Hepatocyte (in vitro differentiated cells): ENCODE measurements around the gene SLC15A4. TPM values are rescaled to one million over a fixed set of nuclear protein-coding genes. Genes with fewer than 3 reads are reported as not detected.

Experiments used
- DNase-seq: peaks from one replicate; pipeline ENCODE4 v3.0.0-alpha.2; 2016; ENCODE audit warnings: low spot score
- H2AFZ ChIP-seq: fragments of 200-600 bp; sonication (generic); 2 replicates; pipeline ENCODE4 v1.6.0; 2016; ENCODE audit warnings: antibody characterized with exemption, mild to moderate bottlenecking
- H3K27ac ChIP-seq: fragments of 200-600 bp; sonication (generic); 2 replicates; pipeline ENCODE4 v1.5.1; 2016; ENCODE audit warnings: mild to moderate bottlenecking
- H3K27me3 ChIP-seq: fragments of 200-600 bp; sonication (generic); 2 replicates; pipeline ENCODE4 v1.6.1; 2016
- H3K36me3 ChIP-seq: fragments of 200-600 bp; sonication (generic); replicated peaks from 2 replicates; pipeline ENCODE4 v1.5.1; 2016; ENCODE audit warnings: low read depth; ENCODE audit not compliant: insufficient read depth
- H3K4me1 ChIP-seq: fragments of 200-600 bp; sonication (generic); 2 replicates; pipeline ENCODE4 v1.5.1; 2016; ENCODE audit warnings: mild to moderate bottlenecking, moderate library complexity; ENCODE audit not compliant: insufficient read depth
- H3K4me2 ChIP-seq: fragments of 200-600 bp; sonication (generic); 2 replicates; pipeline ENCODE4 v1.6.0; 2016
- H3K4me3 ChIP-seq: fragments of 200-600 bp; sonication (generic); 2 replicates; pipeline ENCODE4 v1.5.1; 2016; ENCODE audit warnings: mild to moderate bottlenecking
- H3K79me2 ChIP-seq: fragments of 200-600 bp; sonication (generic); 2 replicates; pipeline ENCODE4 v1.6.0; 2017; ENCODE audit warnings: mild to moderate bottlenecking
- H3K9me2 ChIP-seq: fragments of 200-600 bp; sonication (generic); replicated peaks from 2 replicates; pipeline ENCODE4 v1.6.0; 2017; ENCODE audit warnings: mild to moderate bottlenecking; ENCODE audit not compliant: insufficient read depth
- H3K9me3 ChIP-seq: fragments of 200-600 bp; sonication (generic); 2 replicates; pipeline ENCODE4 v1.5.1; 2016; ENCODE audit warnings: low read depth, mild to moderate bottlenecking
- H4K20me1 ChIP-seq: fragments of 200-600 bp; sonication (generic); 2 replicates; pipeline ENCODE4 v1.6.0; 2016; ENCODE audit warnings: mild to moderate bottlenecking; ENCODE audit not compliant: insufficient read depth, poor library complexity, severe bottlenecking
- CTCF ChIP-seq: fragments of 200-600 bp; sonication (generic); IDR thresholded peaks from 2 replicates; pipeline ENCODE4 v1.5.1; 2016; ENCODE audit warnings: antibody characterized with exemption, mild to moderate bottlenecking; ENCODE audit not compliant: poor library complexity
- EZH2 ChIP-seq: fragments of 200-600 bp; sonication (generic); IDR thresholded peaks from 2 replicates; pipeline ENCODE4 v1.6.1; 2016; ENCODE audit warnings: antibody characterized with exemption, mild to moderate bottlenecking, borderline replicate concordance
- EZH2phosphoT487 ChIP-seq: fragments of 200-600 bp; sonication (generic); IDR thresholded peaks from one replicate; pipeline ENCODE4 v1.6.1; 2018; ENCODE audit warnings: antibody characterized with exemption, mild to moderate bottlenecking, low read depth, moderate library complexity; ENCODE audit not compliant: unreplicated experiment, severe bottlenecking
- WGBS: methylation state at CpG from one replicate; pipeline ENCODE4 v1.1.6; 2016; ENCODE audit warnings: low lambda C conversion rate; ENCODE audit errors: missing lambda C conversion rate; 5-methylcytosine and 5-hydroxymethylcytosine counted together
- polyA plus RNA-seq: library from polyadenylated mRNA; unstranded; fragments of >200 nt; fragmentation: Nextera tagmentation; extraction: Ambion mirVana; gene quantifications from 2 replicates; pipeline ENCODE4 v1.2.1, GENCODE V29; 2016
- total RNA-seq: library from RNA; depleted of rRNA; stranded (reverse); fragments of >200 nt; gene quantifications from 2 replicates; pipeline ENCODE4 v1.2.3, GENCODE V29; 2014

SLC15A4 gene
- total and polyA plus RNA-seq, 2 experiments from 2014 or later, result 33.6 to 48.5 TPM

GRCh38 chr12:128793701-128794100 is 30.1 kb downstream of the SLC15A4 start:
- H3K36me3 ChIP-seq, result no peaks in the 10 kb centered on the region
- whole genome bisulfite sequencing, result 98% methylated on average over 6 of the region's 6 CpGs
- no peak for DNase-seq
- no peaks in the 10 kb centered on the region for H4K20me1 ChIP-seq
- no peaks in the 10 kb centered on the region for H3K27me3 ChIP-seq
- no peak overlapping the region for H2AFZ ChIP-seq
- H3K9me3 ChIP-seq, result no peaks in the 10 kb centered on the region
- no peak overlapping the region for H3K4me3 ChIP-seq
- no peak for TF ChIP-seq EZH2
- no peak for TF ChIP-seq EZH2phosphoT487
- no peak for TF ChIP-seq CTCF
- no peak overlapping the region for H3K27ac ChIP-seq
- no peaks in the 10 kb centered on the region for H3K9me2 ChIP-seq
- H3K4me1 ChIP-seq, result no peaks in the 10 kb centered on the region
- H3K79me2 ChIP-seq, result no peaks in the 10 kb centered on the region
- no peak overlapping the region for H3K4me2 ChIP-seq

- no peak for DNase-seq
- TF ChIP-seq EZH2, result no peak
- TF ChIP-seq CTCF, result no peak
- TF ChIP-seq EZH2phosphoT487, result no peak
- 96% methylated on average over 17 of the region's 17 CpGs for WGBS
- H4K20me1 ChIP-seq, result no peaks in the 10 kb centered on the region
- no peak overlapping the region for H3K4me3 ChIP-seq
- H3K4me1 ChIP-seq, result no peaks in the 10 kb centered on the region
- no peak overlapping the region for H3K27ac ChIP-seq
- H3K27me3 ChIP-seq, result no peaks in the 10 kb centered on the region
- H3K79me2 ChIP-seq, result no peaks in the 10 kb centered on the region
- H3K9me3 ChIP-seq, result no peaks in the 10 kb centered on the region
- no peaks in the 10 kb centered on the region for H3K36me3 ChIP-seq
- H2AFZ ChIP-seq, result no peak overlapping the region
- no peak overlapping the region for H3K4me2 ChIP-seq
- no peaks in the 10 kb centered on the region for H3K9me2 ChIP-seq
Measured at GRCh38 chr12:128792881-128793280, 30.9 kb downstream of the SLC15A4 start.

DNA sequence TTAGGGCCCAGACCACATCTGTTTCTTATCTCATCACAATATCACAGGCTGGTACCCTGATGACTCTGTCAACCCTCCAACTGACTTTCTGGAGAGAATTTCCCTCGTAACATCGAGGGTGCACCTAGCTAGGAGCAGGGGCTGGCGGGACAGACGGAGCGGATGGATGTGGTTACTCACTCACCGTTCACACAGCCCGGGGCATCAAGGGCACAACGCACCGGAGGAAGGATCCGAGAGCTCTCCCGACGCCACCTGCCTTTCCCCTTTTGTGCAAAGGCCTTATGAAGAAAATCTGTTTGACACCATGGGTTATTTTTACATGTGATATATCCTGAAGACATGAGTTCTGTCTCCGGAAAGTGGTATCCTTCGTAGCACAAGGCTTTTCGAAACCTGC is 31.4 kb downstream of the SLC15A4 start:
- H4K20me1 ChIP-seq, result no peaks in the 10 kb centered on the region
- H3K4me2 ChIP-seq, result no peak overlapping the region
- no peaks in the 10 kb centered on the region for H3K79me2 ChIP-seq
- no peak for TF ChIP-seq EZH2phosphoT487
- TF ChIP-seq CTCF, result no peak
- TF ChIP-seq EZH2, result no peak
- WGBS, result 91% methylated on average over 13 of the region's 15 CpGs
- no peaks in the 10 kb centered on the region for H3K36me3 ChIP-seq
- H2AFZ ChIP-seq, result no peak overlapping the region
- H3K27ac ChIP-seq, result no peak overlapping the region
- DNase-seq, result no peak
- H3K9me2 ChIP-seq, result no peaks in the 10 kb centered on the region
- H3K4me1 ChIP-seq, result no peaks in the 10 kb centered on the region
- H3K4me3 ChIP-seq, result no peak overlapping the region
- no peaks in the 10 kb centered on the region for H3K9me3 ChIP-seq
- no peaks in the 10 kb centered on the region for H3K27me3 ChIP-seq
